GM18951 (cell line): ENCODE data around the gene UBAC2.

Experiments used
- POLR2A ChIP-seq: IDR thresholded peaks from 4 replicates; pipeline ENCODE4 v1.6.1; 2011; ENCODE audit warnings: mild to moderate bottlenecking; ENCODE audit not compliant: insufficient read length, insufficient read depth; ENCODE audit errors: extremely low read depth
- in situ Hi-C: fragments of 300-500 bp; cut with MboI; formaldehyde crosslinking; loops from one replicate; pipeline ENCODE4 v1.12.0; 2022; ENCODE audit warnings: low sequenced_read_pairs, mixed read lengths, inconsistent platforms; ENCODE audit not compliant: unreplicated experiment

Gene UBAC2

DNA sequence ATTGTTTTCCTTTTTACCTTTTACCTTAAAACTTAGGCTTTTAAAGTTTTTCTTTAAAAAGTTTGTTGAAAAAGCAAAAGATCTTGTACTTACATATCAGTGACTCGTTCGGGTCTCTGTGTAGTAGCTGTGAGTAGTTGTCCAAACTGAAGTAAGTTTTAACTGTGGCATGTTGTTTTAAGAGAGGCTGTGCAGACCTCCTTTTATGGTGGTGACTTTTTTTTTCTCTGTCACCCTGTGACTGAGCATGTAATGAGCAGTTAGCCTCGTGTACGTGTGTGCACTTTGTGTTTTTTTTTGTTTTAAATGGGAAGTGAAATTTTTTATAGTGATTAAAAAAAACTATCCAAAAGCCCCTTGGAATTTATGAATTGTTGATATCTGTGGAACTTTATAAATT lies 106.6 kb downstream of the UBAC2 start, which contains the start of gene GPR183:
GPR183 (minus strand) TSS at position 153 of the 400 bp plus-strand sequence. CDS start 11,254 bp downstream, outside the sequence.
- TF ChIP-seq POLR2A: no peak
- in situ Hi-C loops: no loop called here

- in situ Hi-C loops: no loop called here
- no peak for TF ChIP-seq POLR2A
Observed at GRCh38 chr13:99307648-99308339, 107.1 kb downstream of the UBAC2 start.

DNA sequence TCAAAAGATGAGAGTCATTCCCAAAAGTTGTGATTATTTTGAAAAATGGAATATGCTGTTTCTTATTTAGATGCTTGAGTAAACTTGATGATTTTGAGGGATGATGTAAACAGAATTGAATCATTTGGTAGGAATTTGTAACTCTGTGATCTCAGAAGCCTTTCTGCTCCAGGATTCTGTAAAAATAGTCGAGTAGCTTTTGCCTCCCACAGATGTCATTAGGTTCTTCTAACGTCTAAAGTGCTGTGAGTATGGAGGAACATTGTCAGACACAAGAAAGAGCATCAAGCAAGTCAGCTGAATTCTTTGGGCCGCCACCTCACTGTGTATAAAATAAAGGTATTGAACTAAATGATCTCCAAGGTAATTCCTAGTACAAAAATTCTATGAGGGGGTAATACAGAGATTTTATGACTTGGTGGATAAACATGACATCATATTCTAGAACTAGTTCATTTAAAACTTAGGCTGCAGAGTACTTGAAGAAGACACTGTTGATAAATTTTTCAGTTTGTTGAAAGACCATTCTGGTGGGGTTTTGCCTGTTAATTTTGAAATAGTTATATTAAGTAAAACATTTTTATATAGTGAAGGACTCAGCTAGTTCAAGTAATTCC lies 107.9 kb downstream of the UBAC2 start:
- in situ Hi-C loops: no loop called here
- TF ChIP-seq POLR2A: no peak

- in situ Hi-C loops: no loop called here
Observed at GRCh38 chr13:99310382-99311031, 109.9 kb downstream of the UBAC2 start.

GRCh38 chr13:99311137-99311536 lies 110.5 kb downstream of the UBAC2 start:
- no peak for TF ChIP-seq POLR2A
- in situ Hi-C loops: no loop called here

More at GRCh38 chr13:99310382-99311031, 109.9 kb downstream of the UBAC2 start:
- no peak for TF ChIP-seq POLR2A

- TF ChIP-seq POLR2A: no peak
- in situ Hi-C loops: no loop called here
Observed at GRCh38 chr13:99311748-99312492, 111.3 kb downstream of the UBAC2 start.

- in situ Hi-C loops: no loop called here
- TF ChIP-seq POLR2A: no peak
Observed at GRCh38 chr13:99312493-99312883, 111.8 kb downstream of the UBAC2 start.

- in situ Hi-C loops: no loop called here
- no peak for TF ChIP-seq POLR2A
Observed at GRCh38 chr13:99313501-99313900, 112.8 kb downstream of the UBAC2 start.

GRCh38 chr13:99313941-99314340 lies 113.3 kb downstream of the UBAC2 start:
- in situ Hi-C loops: no loop called here

GRCh38 chr13:99314640-99315176 lies 114.1 kb downstream of the UBAC2 start:
- in situ Hi-C loops: no loop called here
- no peak for TF ChIP-seq POLR2A

More at GRCh38 chr13:99313941-99314340, 113.3 kb downstream of the UBAC2 start:
- TF ChIP-seq POLR2A: no peak

DNA sequence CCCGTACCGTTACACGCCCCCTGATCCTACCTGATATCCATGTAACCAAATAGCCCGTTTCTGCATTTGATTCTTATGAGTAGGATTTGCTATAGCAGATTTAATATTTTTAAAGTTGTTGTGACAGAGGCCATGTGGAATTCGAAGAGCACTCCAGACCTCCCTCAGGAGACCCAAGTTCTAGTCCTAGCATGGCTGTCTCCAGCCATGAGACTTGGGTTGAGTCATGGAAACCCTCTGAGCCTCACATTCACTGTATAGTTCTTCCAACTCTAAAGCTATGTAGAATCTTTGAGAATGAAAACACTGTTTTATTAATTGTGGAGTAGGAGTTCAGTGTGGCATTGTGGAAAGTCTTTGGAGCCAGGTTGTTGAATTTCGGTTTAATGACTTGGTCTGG lies 114.5 kb downstream of the UBAC2 start:
- no peak for TF ChIP-seq POLR2A

DNA sequence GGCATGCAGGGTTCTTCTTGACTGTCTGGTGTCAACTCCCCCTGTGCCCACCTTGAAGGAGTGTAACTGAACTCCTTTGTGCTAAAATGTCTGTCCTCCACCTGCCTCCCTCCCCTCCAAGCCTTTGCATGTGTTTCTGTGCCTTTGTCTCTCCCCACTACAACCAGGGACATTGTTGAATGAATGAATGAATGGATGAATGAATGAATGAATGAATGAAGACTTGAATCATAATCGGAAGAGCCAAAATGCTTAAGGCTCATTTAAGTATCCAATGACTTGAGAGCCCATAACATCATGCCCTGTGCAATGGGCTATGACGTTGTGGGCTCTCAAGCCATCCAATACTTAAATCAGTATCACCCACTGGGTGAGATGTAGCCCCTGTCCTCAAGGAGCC lies 115.6 kb downstream of the UBAC2 start:
- TF ChIP-seq POLR2A: no peak
- in situ Hi-C loops: no loop called here

More for the DNA sequence above, 114.5 kb downstream of the UBAC2 start:
- in situ Hi-C loops: no loop called here
